HepG2 (cell line): ENCODE measurements around the gene GATD1. TPM values are rescaled to one million over a fixed set of nuclear protein-coding genes. Genes with fewer than 3 reads are reported as not detected.
A peak's percentile ranks its signal among the peaks of the same experiment; 100 is the strongest.

ENCODE experiments used
- BCL6 ChIP-seq: IDR thresholded peaks from 2 replicates; pipeline ENCODE4 v1.6.1; 2016; ENCODE audit warnings: missing genetic modification reagents, missing compliant biosample characterization
- DMAP1 ChIP-seq: IDR thresholded peaks from 2 replicates; pipeline ENCODE4 v1.6.1; 2016
- ESRRA ChIP-seq: sonication (generic); formaldehyde crosslinking; IDR thresholded peaks from 2 replicates; pipeline ENCODE4 v1.5.1; 2020; ENCODE audit warnings: mild to moderate bottlenecking, low read depth, missing genetic modification reagents
- HDAC2 ChIP-seq: sonication (generic); formaldehyde crosslinking; IDR thresholded peaks from 2 replicates; pipeline ENCODE4 v1.4.0; 2020; ENCODE audit warnings: missing genetic modification reagents
- IKZF1 ChIP-seq: fragments of 450-650 bp; IDR thresholded peaks from 2 replicates; pipeline ENCODE4 v1.7.1; 2016
- POLR2AphosphoS5 ChIP-seq: IDR thresholded peaks from 2 replicates; pipeline ENCODE4 v1.6.1; 2012; ENCODE audit warnings: low read depth, low read length
- SNRNP70 ChIP-seq: fragments of 200-400 bp; formaldehyde crosslinking; IDR thresholded peaks from 2 replicates; pipeline ENCODE4 v1.6.1; 2017; ENCODE audit warnings: mild to moderate bottlenecking, low read depth, low read length, moderate library complexity
- TAF15 ChIP-seq: fragments of 200-400 bp; formaldehyde crosslinking; IDR thresholded peaks from one replicate; pipeline ENCODE4 v1.6.1; 2018; ENCODE audit warnings: mild to moderate bottlenecking, low read depth, low read length; ENCODE audit not compliant: poor library complexity, severe bottlenecking
- ZNF101 ChIP-seq: sonication (generic); formaldehyde crosslinking; IDR thresholded peaks from 2 replicates; pipeline ENCODE4 v1.4.0; 2020; ENCODE audit warnings: mild to moderate bottlenecking, low read depth, missing genetic modification reagents, borderline replicate concordance
- ZNF296 ChIP-seq: sonication (generic); formaldehyde crosslinking; conservative IDR thresholded peaks from 2 replicates; pipeline ENCODE4 v1.5.0; 2020; ENCODE audit warnings: mild to moderate bottlenecking, missing genetic modification reagents
- ZNF746 ChIP-seq: sonication (generic); formaldehyde crosslinking; IDR thresholded peaks from 2 replicates; pipeline ENCODE4 v1.8.0; 2022; ENCODE audit warnings: mild to moderate bottlenecking, missing genetic modification reagents
- polyA plus RNA-seq, 8 experiments: library from polyadenylated mRNA; depleted of rRNA in 3 of 8; stranded (reverse) in 7 of 8; unstranded in 1 of 8; fragments of >200 nt; fragmentation: Illumina TruSeq in 4 of 8; extraction: Trizol in 4 of 8; gene quantifications; 2 replicates each; pipeline versions ENCODE4 v1.2.1 to v1.2.3, GENCODE V29; 2011 to 2016; ENCODE audit warnings: low read depth in 4 of 8, missing spikeins in 1 of 8, mixed read lengths in 1 of 8; ENCODE audit not compliant: insufficient read depth in 1 of 8
- total RNA-seq, 5 experiments: library from RNA; depleted of rRNA; stranded (reverse); fragments of >200 nt; fragmentation: Illumina TruSeq; extraction: Trizol; gene quantifications; 2 replicates each; pipeline ENCODE4 v1.2.3, GENCODE V29; 2016; ENCODE audit warnings: low read depth in 1 of 5
- TF ChIP-seq, protein P1 (sequence below): sonication (generic); formaldehyde crosslinking; IDR thresholded peaks from 2 replicates; pipeline ENCODE4 v1.4.0; 2020; ENCODE audit warnings: missing genetic modification reagents
- TF ChIP-seq, protein P2 (sequence below): sonication (generic); formaldehyde crosslinking; conservative IDR thresholded peaks from 2 replicates; pipeline ENCODE4 v1.4.0; 2020; ENCODE audit warnings: missing genetic modification reagents
- TF ChIP-seq, protein P3 (sequence below): sonication (generic); formaldehyde crosslinking; IDR thresholded peaks from one replicate; pipeline ENCODE4 v1.5.1; 2020; ENCODE audit warnings: mild to moderate bottlenecking, missing genetic modification reagents; ENCODE audit errors: not compliant biosample characterization
- TF ChIP-seq, protein P4 (sequence below): sonication (generic); formaldehyde crosslinking; IDR thresholded peaks from 2 replicates; pipeline ENCODE4 v1.5.0; 2020; ENCODE audit warnings: mild to moderate bottlenecking, missing genetic modification reagents

GATD1 gene
- total and polyA plus RNA-seq, 2 of the 13 experiments (the other 11 are each of a cell fraction or from before 2014, with no cell fraction given) = 31.3 to 60.5 TPM

DNA sequence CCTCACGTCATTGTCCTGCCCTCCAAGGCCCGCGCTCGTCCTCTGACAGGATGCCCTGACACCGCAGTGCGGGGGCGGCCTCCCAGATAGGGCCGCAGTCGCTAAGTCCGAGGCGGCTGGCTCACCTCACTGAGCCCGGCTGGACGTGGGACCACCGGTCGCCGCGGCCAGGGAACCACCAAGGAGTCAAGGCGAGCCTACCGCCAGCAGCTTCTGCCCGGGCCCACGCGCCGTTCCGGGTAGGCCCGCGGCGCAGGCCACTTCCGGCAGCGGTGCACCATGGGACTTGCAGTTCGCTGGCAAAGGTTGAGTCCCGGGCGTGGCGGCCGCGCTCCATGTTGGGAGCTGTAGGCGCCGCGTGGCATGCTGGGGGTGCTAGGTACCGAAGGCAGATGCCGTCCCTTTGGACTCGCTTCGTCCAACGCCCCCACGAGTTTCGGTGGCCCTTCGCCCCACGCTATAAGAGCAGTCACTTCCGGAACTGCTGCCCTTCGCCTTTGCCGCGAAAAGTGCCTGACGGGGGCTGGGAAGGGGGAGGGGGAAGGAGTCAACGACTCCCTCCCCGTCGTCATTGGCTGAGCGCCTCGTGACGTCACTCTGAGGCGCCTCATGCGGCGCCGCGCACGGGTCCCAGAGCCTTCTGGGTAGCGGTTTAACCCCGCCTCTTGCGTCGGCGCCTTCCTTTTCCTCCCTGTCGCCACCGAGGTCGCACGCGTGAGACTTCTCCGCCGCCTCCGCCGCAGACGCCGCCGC, 32.2 kb upstream of the GATD1 start, which contains the start of gene RPLP2 (continued):
- TF ChIP-seq, protein P1, sequence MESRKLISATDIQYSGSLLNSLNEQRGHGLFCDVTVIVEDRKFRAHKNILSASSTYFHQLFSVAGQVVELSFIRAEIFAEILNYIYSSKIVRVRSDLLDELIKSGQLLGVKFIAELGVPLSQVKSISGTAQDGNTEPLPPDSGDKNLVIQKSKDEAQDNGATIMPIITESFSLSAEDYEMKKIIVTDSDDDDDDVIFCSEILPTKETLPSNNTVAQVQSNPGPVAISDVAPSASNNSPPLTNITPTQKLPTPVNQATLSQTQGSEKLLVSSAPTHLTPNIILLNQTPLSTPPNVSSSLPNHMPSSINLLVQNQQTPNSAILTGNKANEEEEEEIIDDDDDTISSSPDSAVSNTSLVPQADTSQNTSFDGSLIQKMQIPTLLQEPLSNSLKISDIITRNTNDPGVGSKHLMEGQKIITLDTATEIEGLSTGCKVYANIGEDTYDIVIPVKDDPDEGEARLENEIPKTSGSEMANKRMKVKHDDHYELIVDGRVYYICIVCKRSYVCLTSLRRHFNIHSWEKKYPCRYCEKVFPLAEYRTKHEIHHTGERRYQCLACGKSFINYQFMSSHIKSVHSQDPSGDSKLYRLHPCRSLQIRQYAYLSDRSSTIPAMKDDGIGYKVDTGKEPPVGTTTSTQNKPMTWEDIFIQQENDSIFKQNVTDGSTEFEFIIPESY (CRISPR knock-in tag) = no peak
- TF ChIP-seq POLR2AphosphoS5 (peak; percentile 88), ZNF296 (CRISPR knock-in tag) (peak; percentile 98; the same call in 1 of the 2 replicates), IKZF1 (no peak), BCL6 (CRISPR knock-in tag) (peak; percentile 63), SNRNP70 (no peak), TAF15 (no peak), DMAP1 (CRISPR knock-in tag) (peak; percentile 96), HDAC2 (peak; percentile 17), ZNF101 (CRISPR knock-in tag) (peak; percentile 84; the same call in 1 of the 2 replicates), ESRRA (peak; percentile 57; the same call in 1 of the 2 replicates), ZNF746 (CRISPR knock-in tag) (0 out of 2 replicates have a peak, but pooled peaks have one; percentile 7)
- TF ChIP-seq, protein P2, sequence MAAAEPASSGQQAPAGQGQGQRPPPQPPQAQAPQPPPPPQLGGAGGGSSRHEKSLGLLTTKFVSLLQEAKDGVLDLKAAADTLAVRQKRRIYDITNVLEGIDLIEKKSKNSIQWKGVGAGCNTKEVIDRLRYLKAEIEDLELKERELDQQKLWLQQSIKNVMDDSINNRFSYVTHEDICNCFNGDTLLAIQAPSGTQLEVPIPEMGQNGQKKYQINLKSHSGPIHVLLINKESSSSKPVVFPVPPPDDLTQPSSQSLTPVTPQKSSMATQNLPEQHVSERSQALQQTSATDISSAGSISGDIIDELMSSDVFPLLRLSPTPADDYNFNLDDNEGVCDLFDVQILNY (CRISPR knock-in tag) = peak; percentile 9; the same call in 1 of the 2 replicates
- TF ChIP-seq, protein P3, sequence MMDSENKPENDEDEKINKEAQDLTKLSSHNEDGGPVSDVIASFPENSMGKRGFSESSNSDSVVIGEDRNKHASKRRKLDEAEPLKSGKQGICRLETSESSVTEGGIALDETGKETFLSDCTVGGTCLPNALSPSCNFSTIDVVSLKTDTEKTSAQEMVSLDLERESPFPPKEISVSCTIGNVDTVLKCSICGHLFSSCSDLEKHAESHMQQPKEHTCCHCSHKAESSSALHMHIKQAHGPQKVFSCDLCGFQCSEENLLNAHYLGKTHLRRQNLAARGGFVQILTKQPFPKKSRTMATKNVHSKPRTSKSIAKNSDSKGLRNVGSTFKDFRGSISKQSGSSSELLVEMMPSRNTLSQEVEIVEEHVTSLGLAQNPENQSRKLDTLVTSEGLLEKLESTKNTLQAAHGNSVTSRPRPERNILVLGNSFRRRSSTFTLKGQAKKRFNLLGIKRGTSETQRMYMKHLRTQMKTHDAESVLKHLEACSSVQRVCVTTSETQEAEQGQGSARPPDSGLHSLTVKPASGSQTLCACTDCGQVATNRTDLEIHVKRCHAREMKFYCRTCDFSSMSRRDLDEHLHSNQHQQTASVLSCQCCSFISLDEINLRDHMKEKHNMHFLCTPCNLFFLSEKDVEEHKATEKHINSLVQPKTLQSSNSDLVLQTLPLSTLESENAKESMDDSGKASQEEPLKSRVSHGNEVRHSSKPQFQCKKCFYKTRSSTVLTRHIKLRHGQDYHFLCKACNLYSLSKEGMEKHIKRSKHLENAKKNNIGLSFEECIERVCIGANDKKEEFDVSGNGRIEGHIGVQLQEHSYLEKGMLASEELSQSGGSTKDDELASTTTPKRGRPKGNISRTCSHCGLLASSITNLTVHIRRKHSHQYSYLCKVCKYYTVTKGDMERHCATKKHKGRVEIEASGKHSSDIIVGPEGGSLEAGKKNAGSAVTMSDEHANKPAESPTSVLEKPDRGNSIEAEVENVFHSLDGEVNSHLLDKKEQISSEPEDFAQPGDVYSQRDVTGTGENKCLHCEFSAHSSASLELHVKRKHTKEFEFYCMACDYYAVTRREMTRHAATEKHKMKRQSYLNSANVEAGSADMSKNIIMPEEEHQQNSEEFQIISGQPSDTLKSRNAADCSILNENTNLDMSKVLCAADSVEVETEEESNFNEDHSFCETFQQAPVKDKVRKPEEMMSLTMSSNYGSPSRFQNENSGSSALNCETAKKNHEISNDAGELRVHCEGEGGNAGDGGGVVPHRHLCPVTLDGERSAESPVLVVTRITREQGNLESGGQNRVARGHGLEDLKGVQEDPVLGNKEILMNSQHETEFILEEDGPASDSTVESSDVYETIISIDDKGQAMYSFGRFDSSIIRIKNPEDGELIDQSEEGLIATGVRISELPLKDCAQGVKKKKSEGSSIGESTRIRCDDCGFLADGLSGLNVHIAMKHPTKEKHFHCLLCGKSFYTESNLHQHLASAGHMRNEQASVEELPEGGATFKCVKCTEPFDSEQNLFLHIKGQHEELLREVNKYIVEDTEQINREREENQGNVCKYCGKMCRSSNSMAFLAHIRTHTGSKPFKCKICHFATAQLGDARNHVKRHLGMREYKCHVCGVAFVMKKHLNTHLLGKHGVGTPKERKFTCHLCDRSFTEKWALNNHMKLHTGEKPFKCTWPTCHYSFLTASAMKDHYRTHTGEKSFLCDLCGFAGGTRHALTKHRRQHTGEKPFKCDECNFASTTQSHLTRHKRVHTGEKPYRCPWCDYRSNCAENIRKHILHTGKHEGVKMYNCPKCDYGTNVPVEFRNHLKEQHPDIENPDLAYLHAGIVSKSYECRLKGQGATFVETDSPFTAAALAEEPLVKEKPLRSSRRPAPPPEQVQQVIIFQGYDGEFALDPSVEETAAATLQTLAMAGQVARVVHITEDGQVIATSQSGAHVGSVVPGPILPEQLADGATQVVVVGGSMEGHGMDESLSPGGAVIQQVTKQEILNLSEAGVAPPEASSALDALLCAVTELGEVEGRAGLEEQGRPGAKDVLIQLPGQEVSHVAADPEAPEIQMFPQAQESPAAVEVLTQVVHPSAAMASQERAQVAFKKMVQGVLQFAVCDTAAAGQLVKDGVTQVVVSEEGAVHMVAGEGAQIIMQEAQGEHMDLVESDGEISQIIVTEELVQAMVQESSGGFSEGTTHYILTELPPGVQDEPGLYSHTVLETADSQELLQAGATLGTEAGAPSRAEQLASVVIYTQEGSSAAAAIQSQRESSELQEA (CRISPR knock-in tag) = peak; percentile 79
- TF ChIP-seq, protein P4, sequence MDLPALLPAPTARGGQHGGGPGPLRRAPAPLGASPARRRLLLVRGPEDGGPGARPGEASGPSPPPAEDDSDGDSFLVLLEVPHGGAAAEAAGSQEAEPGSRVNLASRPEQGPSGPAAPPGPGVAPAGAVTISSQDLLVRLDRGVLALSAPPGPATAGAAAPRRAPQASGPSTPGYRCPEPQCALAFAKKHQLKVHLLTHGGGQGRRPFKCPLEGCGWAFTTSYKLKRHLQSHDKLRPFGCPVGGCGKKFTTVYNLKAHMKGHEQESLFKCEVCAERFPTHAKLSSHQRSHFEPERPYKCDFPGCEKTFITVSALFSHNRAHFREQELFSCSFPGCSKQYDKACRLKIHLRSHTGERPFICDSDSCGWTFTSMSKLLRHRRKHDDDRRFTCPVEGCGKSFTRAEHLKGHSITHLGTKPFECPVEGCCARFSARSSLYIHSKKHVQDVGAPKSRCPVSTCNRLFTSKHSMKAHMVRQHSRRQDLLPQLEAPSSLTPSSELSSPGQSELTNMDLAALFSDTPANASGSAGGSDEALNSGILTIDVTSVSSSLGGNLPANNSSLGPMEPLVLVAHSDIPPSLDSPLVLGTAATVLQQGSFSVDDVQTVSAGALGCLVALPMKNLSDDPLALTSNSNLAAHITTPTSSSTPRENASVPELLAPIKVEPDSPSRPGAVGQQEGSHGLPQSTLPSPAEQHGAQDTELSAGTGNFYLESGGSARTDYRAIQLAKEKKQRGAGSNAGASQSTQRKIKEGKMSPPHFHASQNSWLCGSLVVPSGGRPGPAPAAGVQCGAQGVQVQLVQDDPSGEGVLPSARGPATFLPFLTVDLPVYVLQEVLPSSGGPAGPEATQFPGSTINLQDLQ = peak; percentile 64; the same call in 1 of the 2 replicates
